NCI-H2107 treated with DMSO at 0.1 percent for 48 hours (cell line): Measurements from ENCODE around the gene LPIN2.
"Not testable (repeated sequence)": the region's sequence is repeated elsewhere in the genome, so short reads cannot be mapped to it uniquely, and the experiment has no call there.

Experiments
- DNase-seq: peaks from one replicate; lab custom pipeline; 2025; ENCODE audit not compliant: unreplicated experiment; lab: John Stamatoyannopoulos, UW

LPIN2 gene

DNA sequence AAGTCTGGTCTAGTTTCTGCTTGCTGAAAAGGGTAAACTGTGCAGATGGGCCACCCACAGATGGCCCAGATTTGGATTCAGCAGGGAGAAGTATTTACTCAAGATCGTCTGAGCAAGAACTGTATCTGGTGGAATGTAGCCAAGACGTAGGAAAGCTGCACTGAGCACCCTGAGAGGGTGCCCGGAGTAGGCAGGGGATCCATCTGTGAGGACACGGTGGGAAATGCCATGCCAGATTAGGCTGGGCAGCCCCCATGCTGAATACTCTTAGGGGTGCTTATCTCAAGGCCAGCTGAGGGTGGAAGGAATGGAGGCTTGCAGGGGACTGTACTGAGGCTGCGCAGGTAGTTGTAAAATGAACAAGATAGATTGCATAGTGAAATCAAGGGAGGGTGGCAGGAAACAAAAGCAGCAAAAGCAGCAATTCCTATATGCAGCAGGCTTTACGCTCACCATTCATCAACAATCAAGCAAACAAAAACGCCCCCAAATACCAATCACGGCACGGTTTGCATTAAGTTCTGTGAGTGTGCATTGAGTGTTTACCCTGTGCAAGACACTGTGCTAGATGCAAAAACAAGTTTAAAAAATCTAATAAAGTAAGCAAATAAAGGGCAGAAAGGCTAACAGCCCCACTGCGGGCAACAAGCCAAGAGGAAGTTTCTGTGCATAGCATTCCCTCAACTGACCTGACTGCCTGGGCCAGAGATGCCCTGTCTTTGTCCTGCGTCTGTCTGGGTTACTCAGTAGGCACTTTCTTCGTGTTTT lies 32.2 kb upstream of the LPIN2 start:
- DNase-seq = no peak

GRCh38 chr18:3042379-3042778 lies 29.4 kb upstream of the LPIN2 start:
- DNase-seq = no peak

DNA sequence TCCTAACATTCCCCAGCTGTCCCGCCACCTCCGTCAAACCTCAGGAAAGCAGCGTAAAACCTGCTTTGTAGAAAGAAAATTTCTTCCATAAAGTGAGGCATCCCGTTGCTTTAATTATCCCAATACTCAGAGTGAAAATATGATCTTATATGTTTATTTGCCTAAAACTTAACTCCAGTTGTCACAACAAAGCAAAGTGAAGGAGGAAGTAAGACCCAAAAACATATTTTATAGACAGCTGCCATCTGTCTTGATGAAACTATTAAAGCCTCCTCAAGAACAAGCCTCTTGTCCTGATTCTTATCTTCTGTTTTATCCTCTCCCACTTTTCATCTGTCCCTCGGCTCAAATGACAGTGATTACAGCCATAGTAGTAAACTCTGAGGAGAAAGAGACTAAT lies 28.9 kb upstream of the LPIN2 start:
- DNase-seq = no peak

- no peak for DNase-seq
These were observed 27.9 kb upstream of the LPIN2 start for GRCh38 chr18:3040881-3041280.

- no peak for DNase-seq
These were observed 27.2 kb upstream of the LPIN2 start for GRCh38 chr18:3040173-3040572.

- no peak for DNase-seq
These were observed 24.5 kb upstream of the LPIN2 start for GRCh38 chr18:3037423-3037915.

GRCh38 chr18:3036108-3036507 lies 23.2 kb upstream of the LPIN2 start:
- no peak for DNase-seq

DNA sequence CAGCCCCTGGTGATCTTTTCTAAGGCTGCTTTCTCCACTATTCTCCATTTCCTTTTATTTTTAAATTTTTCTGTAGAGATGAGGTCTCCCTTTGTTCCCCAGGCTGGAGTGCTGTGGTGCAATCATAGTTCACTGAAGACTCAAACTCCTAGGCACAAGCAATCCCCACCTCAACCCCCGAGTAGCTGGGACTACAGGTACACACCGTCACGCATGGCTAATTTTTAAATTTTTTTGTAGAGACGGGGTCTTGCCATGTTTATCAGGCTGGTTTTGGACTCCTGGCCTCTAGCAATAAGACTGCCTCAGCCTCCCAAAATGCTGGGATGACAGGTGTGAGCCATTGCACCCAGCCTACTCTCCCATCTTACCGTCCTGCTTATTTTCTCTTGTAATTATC lies 22.7 kb upstream of the LPIN2 start:
- no peak for DNase-seq

GRCh38 chr18:3032721-3033120 lies 19.8 kb upstream of the LPIN2 start:
- DNase-seq = no peak

GRCh38 chr18:3029215-3029952 lies 16.4 kb upstream of the LPIN2 start:
- no peak for DNase-seq

DNA sequence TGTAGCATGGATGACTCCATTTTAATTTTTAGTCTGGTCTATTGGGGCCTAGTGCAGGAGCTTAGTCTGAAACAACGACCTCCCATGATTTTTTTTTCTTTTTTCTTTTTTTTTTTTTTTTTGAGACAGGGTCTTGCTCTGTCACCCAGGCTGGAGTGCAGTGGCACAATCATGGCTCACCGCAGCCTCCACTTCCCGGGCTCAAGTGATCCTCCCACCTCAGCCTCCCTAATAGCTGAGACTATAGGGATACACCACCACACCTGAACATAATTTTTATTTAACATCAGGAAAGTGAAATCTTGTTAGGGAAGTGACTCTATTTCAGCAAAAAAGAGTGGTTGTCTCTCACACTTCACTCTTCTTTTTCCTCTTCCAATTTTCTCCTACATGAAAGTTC lies 15.2 kb upstream of the LPIN2 start:
- not testable (repeated sequence) for DNase-seq

- DNase-seq = no peak
These were observed 14.5 kb upstream of the LPIN2 start for GRCh38 chr18:3027370-3027891.

GRCh38 chr18:3025544-3025943 lies 12.6 kb upstream of the LPIN2 start:
- DNase-seq = no peak

DNA sequence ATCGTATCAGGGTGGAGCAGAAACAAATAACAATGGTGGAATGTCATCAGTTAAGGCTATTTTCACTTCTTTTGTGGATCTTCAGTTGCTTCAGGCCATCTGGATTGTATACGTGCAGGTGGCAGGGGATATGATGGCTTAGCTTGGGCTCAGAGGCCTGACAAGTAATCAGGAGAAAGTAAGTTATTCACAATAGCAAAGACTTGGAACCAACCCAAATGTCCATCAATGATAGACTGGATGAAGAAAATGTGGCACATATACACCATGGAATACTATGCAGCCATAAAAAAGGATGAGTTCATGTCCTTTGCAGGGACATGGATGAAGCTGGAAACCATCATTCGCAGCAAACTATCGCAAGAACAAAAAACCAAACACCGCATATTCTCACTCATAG lies 10.7 kb upstream of the LPIN2 start:
- DNase-seq = not testable (repeated sequence)

DNA sequence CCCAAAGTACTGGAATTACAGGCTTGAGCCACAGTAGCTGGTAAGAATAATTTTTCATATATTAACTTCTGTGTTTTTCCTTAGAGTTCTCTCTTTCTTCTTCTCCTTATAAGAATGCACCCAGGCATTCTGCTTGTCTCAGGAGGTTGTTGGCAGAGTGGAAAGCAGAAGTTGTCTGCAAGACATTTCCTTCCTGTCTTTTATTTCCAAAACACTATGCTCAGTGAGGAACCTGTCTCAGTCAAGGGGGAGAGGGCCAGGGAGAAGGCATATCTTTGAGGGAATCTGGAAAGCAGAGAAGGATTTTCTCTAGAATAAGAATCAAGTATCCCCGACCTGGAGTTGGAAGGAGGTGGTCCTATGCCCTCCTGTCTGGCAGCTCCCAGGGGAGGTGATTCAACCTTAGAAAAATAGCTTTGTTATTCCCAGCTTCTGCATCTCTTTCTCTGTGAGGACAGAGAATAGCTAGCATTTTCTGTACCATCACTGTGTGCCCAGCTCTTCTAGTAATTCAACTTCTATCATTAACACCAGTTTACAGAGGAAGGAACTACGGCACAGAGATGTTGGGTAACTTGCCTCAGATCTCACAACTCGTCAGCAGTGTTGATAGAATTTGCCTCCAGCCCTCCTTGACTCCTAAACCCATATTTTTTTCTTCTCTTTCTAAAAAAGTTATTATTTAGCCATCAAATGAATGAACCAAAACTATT lies 3.8 kb upstream of the LPIN2 start:
- no peak for DNase-seq

- no peak for DNase-seq
These were observed 2.9 kb upstream of the LPIN2 start for GRCh38 chr18:3015851-3016250.

DNA sequence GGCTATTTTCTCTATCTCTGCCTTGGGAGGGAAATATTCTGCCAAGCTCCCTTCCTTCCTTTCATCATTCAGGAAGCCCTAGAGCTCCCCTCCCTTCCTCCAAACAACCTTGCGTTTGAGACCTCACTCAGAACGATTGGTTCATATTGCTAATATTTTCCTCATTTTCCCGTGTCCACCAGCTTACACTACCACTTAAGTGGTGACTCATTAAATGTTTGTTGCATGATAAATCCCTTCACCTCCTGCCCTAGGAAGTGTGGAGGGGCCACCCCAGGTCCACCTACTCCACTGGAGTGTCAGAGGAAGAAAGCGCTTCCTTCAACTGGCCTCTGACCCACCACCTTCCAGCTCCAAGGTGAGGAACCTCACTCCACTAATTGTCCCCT lies 2.3 kb upstream of the LPIN2 start:
- DNase-seq = no peak

DNA sequence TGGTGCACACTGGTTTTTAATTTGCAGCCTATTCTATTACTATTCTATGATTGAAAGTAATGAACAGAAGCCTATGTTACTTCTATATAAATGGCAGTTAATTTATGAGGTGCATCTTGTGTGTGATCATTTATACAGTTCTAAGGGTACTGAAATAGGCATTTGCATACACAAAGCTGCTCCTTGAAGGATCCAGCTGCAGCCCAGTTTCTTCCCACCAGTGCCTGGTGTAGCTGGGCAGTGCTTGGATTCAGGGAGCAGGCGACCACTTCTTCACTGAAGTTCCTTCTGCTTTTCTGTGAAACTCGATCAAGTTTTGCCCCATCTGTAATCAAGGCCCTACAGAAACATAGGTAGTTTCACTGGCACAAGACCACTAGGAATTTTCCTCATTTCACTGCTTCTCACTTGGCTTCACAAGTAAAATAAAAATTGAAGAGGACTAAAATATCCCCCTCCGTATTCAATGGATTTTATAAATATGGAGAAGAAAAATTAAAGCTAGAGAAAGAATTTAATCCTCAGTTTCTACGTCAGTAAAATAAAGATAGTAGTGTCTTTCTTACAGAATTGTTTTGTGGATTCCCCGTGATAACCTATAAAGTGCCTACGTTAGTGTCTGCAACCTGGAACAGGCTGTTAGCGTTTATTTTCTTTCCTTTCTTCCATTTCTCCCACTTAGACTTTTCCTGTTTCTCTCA lies 1.7 kb upstream of the LPIN2 start:
- no peak for DNase-seq

GRCh38 chr18:3012136-3013023 lies 564 bp downstream of the LPIN2 start:
- DNase-seq = no peak

- no peak for DNase-seq
These were observed 2.9 kb downstream of the LPIN2 start for GRCh38 chr18:3010086-3010485.
